ENCODE data around the gene FGF12.

The FGF12 gene

GRCh38 chr3:192687488-192688152 is 39.7 kb downstream of the FGF12 start:
- Histone ChIP-seq H3K4me1 (ENCODE audit: control insufficient read depth in 2 of 2, insufficient read depth in 2 of 2, low read length in 2 of 2) (no peaks in the 10 kb centered on the region), H3K9ac (ENCODE audit: low read depth in 1 of 2, low read length in 2 of 2) (no peak overlapping the region), H3K4me3 (ENCODE audit: low read length in 2 of 2) (no peak overlapping the region), H3K9me3 (ENCODE audit: control insufficient read depth in 2 of 2, low read length in 2 of 2) (no peaks in the 10 kb centered on the region), H3K27ac (ENCODE audit: low read depth in 2 of 2, low read length in 2 of 2) (no peak overlapping the region), H3K27me3 (ENCODE audit: control insufficient read depth in 2 of 2, insufficient read depth in 2 of 2, low read length in 2 of 2) (no peaks in the 10 kb centered on the region), H3K36me3 (ENCODE audit: control insufficient read depth in 2 of 2, insufficient read depth in 2 of 2, low read length in 2 of 2) (no peaks in the 10 kb centered on the region)

GRCh38 chr3:192685801-192686200 is 41.5 kb downstream of the FGF12 start:
- Histone ChIP-seq H3K27ac (ENCODE audit: low read depth in 2 of 2, low read length in 2 of 2) (no peak overlapping the region), H3K27me3 (ENCODE audit: control insufficient read depth in 2 of 2, insufficient read depth in 2 of 2, low read length in 2 of 2) (no peaks in the 10 kb centered on the region), H3K36me3 (ENCODE audit: control insufficient read depth in 2 of 2, insufficient read depth in 2 of 2, low read length in 2 of 2) (no peaks in the 10 kb centered on the region)

GRCh38 chr3:192684151-192684550 is 43.2 kb downstream of the FGF12 start:
- Histone ChIP-seq H3K4me1 (ENCODE audit: control insufficient read depth in 2 of 2, insufficient read depth in 2 of 2, low read length in 2 of 2) (no peaks in the 10 kb centered on the region), H3K36me3 (ENCODE audit: control insufficient read depth in 2 of 2, insufficient read depth in 2 of 2, low read length in 2 of 2) (no peaks in the 10 kb centered on the region), H3K4me3 (ENCODE audit: low read length in 2 of 2) (no peak overlapping the region), H3K27ac (ENCODE audit: low read depth in 2 of 2, low read length in 2 of 2) (no peak overlapping the region), H3K9me3 (ENCODE audit: control insufficient read depth in 2 of 2, low read length in 2 of 2) (no peaks in the 10 kb centered on the region), H3K9ac (ENCODE audit: low read depth in 1 of 2, low read length in 2 of 2) (no peak overlapping the region), H3K27me3 (ENCODE audit: control insufficient read depth in 2 of 2, insufficient read depth in 2 of 2, low read length in 2 of 2) (no peaks in the 10 kb centered on the region)

More at GRCh38 chr3:192685801-192686200, 41.5 kb downstream of the FGF12 start:
- no peak overlapping the region for H3K9ac ChIP-seq (ENCODE audit: low read depth in 1 of 2, low read length in 2 of 2)
- no peaks in the 10 kb centered on the region for H3K9me3 ChIP-seq (ENCODE audit: control insufficient read depth in 2 of 2, low read length in 2 of 2)
- no peaks in the 10 kb centered on the region for H3K4me1 ChIP-seq (ENCODE audit: control insufficient read depth in 2 of 2, insufficient read depth in 2 of 2, low read length in 2 of 2)
- H3K4me3 ChIP-seq (ENCODE audit: low read length in 2 of 2), result no peak overlapping the region

- Histone ChIP-seq H3K9me3 (ENCODE audit: control insufficient read depth in 2 of 2, low read length in 2 of 2) (no peaks in the 10 kb centered on the region), H3K27ac (ENCODE audit: low read depth in 2 of 2, low read length in 2 of 2) (no peak overlapping the region), H3K9ac (ENCODE audit: low read depth in 1 of 2, low read length in 2 of 2) (no peak overlapping the region), H3K36me3 (ENCODE audit: control insufficient read depth in 2 of 2, insufficient read depth in 2 of 2, low read length in 2 of 2) (no peaks in the 10 kb centered on the region), H3K27me3 (ENCODE audit: control insufficient read depth in 2 of 2, insufficient read depth in 2 of 2, low read length in 2 of 2) (no peaks in the 10 kb centered on the region), H3K4me3 (ENCODE audit: low read length in 2 of 2) (no peak overlapping the region), H3K4me1 (ENCODE audit: control insufficient read depth in 2 of 2, insufficient read depth in 2 of 2, low read length in 2 of 2) (no peaks in the 10 kb centered on the region)
Observed at GRCh38 chr3:192675958-192676649, 51.2 kb downstream of the FGF12 start.

- no peak overlapping the region for H3K27ac ChIP-seq (ENCODE audit: low read depth in 2 of 2, low read length in 2 of 2)
- H3K4me3 ChIP-seq (ENCODE audit: low read length in 2 of 2), result no peak overlapping the region
- H3K4me1 ChIP-seq (ENCODE audit: control insufficient read depth in 2 of 2, insufficient read depth in 2 of 2, low read length in 2 of 2), result no peaks in the 10 kb centered on the region
- H3K9me3 ChIP-seq (ENCODE audit: control insufficient read depth in 2 of 2, low read length in 2 of 2), result no peaks in the 10 kb centered on the region
- no peak overlapping the region for H3K9ac ChIP-seq (ENCODE audit: low read depth in 1 of 2, low read length in 2 of 2)
- H3K36me3 ChIP-seq (ENCODE audit: control insufficient read depth in 2 of 2, insufficient read depth in 2 of 2, low read length in 2 of 2), result no peaks in the 10 kb centered on the region
- no peaks in the 10 kb centered on the region for H3K27me3 ChIP-seq (ENCODE audit: control insufficient read depth in 2 of 2, insufficient read depth in 2 of 2, low read length in 2 of 2)
Observed at GRCh38 chr3:192655628-192656027, 71.7 kb downstream of the FGF12 start.

- Histone ChIP-seq H3K4me1 (ENCODE audit: control insufficient read depth in 2 of 2, insufficient read depth in 2 of 2, low read length in 2 of 2) (no peaks in the 10 kb centered on the region), H3K27ac (ENCODE audit: low read depth in 2 of 2, low read length in 2 of 2) (no peak overlapping the region), H3K36me3 (ENCODE audit: control insufficient read depth in 2 of 2, insufficient read depth in 2 of 2, low read length in 2 of 2) (no peaks in the 10 kb centered on the region), H3K4me3 (ENCODE audit: low read length in 2 of 2) (no peak overlapping the region), H3K9ac (ENCODE audit: low read depth in 1 of 2, low read length in 2 of 2) (no peak overlapping the region), H3K9me3 (ENCODE audit: control insufficient read depth in 2 of 2, low read length in 2 of 2) (no peaks in the 10 kb centered on the region), H3K27me3 (ENCODE audit: control insufficient read depth in 2 of 2, insufficient read depth in 2 of 2, low read length in 2 of 2) (no peaks in the 10 kb centered on the region)
Observed at GRCh38 chr3:192655040-192655439, 72.3 kb downstream of the FGF12 start.

GRCh38 chr3:192653862-192654261 is 73.5 kb downstream of the FGF12 start:
- Histone ChIP-seq H3K4me3 (ENCODE audit: low read length in 2 of 2) (no peak overlapping the region), H3K9me3 (ENCODE audit: control insufficient read depth in 2 of 2, low read length in 2 of 2) (no peaks in the 10 kb centered on the region), H3K9ac (ENCODE audit: low read depth in 1 of 2, low read length in 2 of 2) (no peak overlapping the region), H3K4me1 (ENCODE audit: control insufficient read depth in 2 of 2, insufficient read depth in 2 of 2, low read length in 2 of 2) (no peaks in the 10 kb centered on the region), H3K27me3 (ENCODE audit: control insufficient read depth in 2 of 2, insufficient read depth in 2 of 2, low read length in 2 of 2) (no peaks in the 10 kb centered on the region), H3K27ac (ENCODE audit: low read depth in 2 of 2, low read length in 2 of 2) (no peak overlapping the region), H3K36me3 (ENCODE audit: control insufficient read depth in 2 of 2, insufficient read depth in 2 of 2, low read length in 2 of 2) (no peaks in the 10 kb centered on the region)

- Histone ChIP-seq H3K9me3 (ENCODE audit: control insufficient read depth in 2 of 2, low read length in 2 of 2) (no peaks in the 10 kb centered on the region), H3K9ac (ENCODE audit: low read depth in 1 of 2, low read length in 2 of 2) (no peak overlapping the region), H3K36me3 (ENCODE audit: control insufficient read depth in 2 of 2, insufficient read depth in 2 of 2, low read length in 2 of 2) (no peaks in the 10 kb centered on the region), H3K27ac (ENCODE audit: low read depth in 2 of 2, low read length in 2 of 2) (no peak overlapping the region), H3K4me1 (ENCODE audit: control insufficient read depth in 2 of 2, insufficient read depth in 2 of 2, low read length in 2 of 2) (no peaks in the 10 kb centered on the region), H3K27me3 (ENCODE audit: control insufficient read depth in 2 of 2, insufficient read depth in 2 of 2, low read length in 2 of 2) (no peaks in the 10 kb centered on the region), H3K4me3 (ENCODE audit: low read length in 2 of 2) (no peak overlapping the region)
Observed at GRCh38 chr3:192652727-192653126, 74.6 kb downstream of the FGF12 start.

GRCh38 chr3:192651836-192652512 is 75.4 kb downstream of the FGF12 start:
- H3K9ac ChIP-seq (ENCODE audit: low read depth in 1 of 2, low read length in 2 of 2), result no peak overlapping the region
- no peaks in the 10 kb centered on the region for H3K27me3 ChIP-seq (ENCODE audit: control insufficient read depth in 2 of 2, insufficient read depth in 2 of 2, low read length in 2 of 2)
- H3K36me3 ChIP-seq (ENCODE audit: control insufficient read depth in 2 of 2, insufficient read depth in 2 of 2, low read length in 2 of 2), result no peaks in the 10 kb centered on the region
- no peak overlapping the region for H3K27ac ChIP-seq (ENCODE audit: low read depth in 2 of 2, low read length in 2 of 2)
- no peaks in the 10 kb centered on the region for H3K4me1 ChIP-seq (ENCODE audit: control insufficient read depth in 2 of 2, insufficient read depth in 2 of 2, low read length in 2 of 2)
- no peaks in the 10 kb centered on the region for H3K9me3 ChIP-seq (ENCODE audit: control insufficient read depth in 2 of 2, low read length in 2 of 2)
- H3K4me3 ChIP-seq (ENCODE audit: low read length in 2 of 2), result no peak overlapping the region

GRCh38 chr3:192645437-192645836 is 81.9 kb downstream of the FGF12 start:
- H3K36me3 ChIP-seq (ENCODE audit: control insufficient read depth in 2 of 2, insufficient read depth in 2 of 2, low read length in 2 of 2), result no peaks in the 10 kb centered on the region
- H3K27me3 ChIP-seq (ENCODE audit: control insufficient read depth in 2 of 2, insufficient read depth in 2 of 2, low read length in 2 of 2), result no peaks in the 10 kb centered on the region
- H3K4me1 ChIP-seq (ENCODE audit: control insufficient read depth in 2 of 2, insufficient read depth in 2 of 2, low read length in 2 of 2), result no peaks in the 10 kb centered on the region
- no peak overlapping the region for H3K4me3 ChIP-seq (ENCODE audit: low read length in 2 of 2)
- no peaks in the 10 kb centered on the region for H3K9me3 ChIP-seq (ENCODE audit: control insufficient read depth in 2 of 2, low read length in 2 of 2)
- H3K9ac ChIP-seq (ENCODE audit: low read depth in 1 of 2, low read length in 2 of 2), result no peak overlapping the region
- no peak overlapping the region for H3K27ac ChIP-seq (ENCODE audit: low read depth in 2 of 2, low read length in 2 of 2)

Measured in mucosa of rectum (tissue), 2 donors.